Measurements from ENCODE around the gene HAUS7. TPM values are rescaled to one million over a fixed set of nuclear protein-coding genes. Genes with fewer than 3 reads are reported as not detected.

The HAUS7 gene
- total RNA-seq, 1 donor from 2014 or later = 24.6 TPM

DNA sequence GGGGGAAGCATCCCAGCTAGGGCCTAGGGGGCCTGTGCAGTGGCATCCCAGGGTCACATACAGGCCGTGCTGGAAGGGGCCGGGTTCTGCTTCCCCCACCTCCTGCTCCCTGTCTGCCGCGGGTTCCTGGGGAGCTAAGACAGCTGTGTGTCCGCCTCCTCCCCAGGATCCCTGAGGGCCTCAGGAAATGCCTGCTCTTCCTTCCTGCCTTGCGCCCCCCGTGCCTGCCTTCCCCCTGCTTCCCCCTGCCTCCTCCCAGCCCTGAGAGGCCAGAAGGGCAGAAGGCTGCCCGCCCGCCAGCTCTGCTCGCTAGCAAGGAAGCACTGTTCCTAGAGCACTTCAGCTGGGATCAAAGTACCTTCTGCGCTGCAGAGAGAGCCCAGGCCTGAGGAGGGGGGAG is 21.5 kb upstream of the HAUS7 start:
- Mint-ChIP-seq H3K27ac (ENCODE audit: unreplicated experiment) (no peak overlapping the region), H3K36me3 (ENCODE audit: unreplicated experiment) (no peaks in the 10 kb centered on the region), H3K4me1 (ENCODE audit: low read depth, unreplicated experiment) (no peaks in the 10 kb centered on the region), H3K27me3 (ENCODE audit: unreplicated experiment) (peaks cover 2% of the 10 kb centered on the region), H3K4me3 (ENCODE audit: unreplicated experiment) (no peak overlapping the region), H3K9me3 (ENCODE audit: unreplicated experiment) (no peaks in the 10 kb centered on the region)
- no peak for DNase-seq
- TF ChIP-seq CTCF (IDR thresholded peaks at IDR 0.05; ENCODE audit: partially characterized antibody, unreplicated experiment) = no peak

DNA sequence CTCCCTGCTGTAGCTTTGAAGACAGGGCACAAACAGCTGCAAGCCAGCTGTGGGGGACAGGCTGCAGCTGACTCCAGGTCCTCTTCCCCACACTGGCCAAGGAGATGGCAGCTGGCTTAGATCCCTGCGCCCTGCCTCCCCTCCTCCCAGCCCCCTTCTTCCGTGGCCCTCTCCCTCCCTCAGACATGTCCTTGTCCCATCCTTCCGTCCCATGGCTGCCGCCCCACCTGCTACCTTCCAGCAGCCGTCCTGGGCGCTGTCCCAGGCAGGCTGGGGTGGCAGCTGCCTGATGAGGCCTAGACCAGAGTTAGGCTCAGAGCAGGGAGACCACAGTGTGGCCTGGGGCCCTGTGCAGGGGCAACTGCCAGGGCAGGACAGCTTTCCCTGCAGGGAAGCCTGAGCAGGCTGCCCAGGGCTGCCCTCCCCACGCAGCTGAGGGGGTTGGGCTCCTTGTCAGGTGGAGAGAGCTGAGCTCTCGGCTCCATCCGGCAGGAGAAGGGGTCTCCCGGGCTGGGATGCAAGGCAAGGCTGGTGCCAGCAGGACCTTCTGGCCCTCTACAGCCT is 21.1 kb upstream of the HAUS7 start:
- Mint-ChIP-seq H3K27ac (ENCODE audit: unreplicated experiment) (no peak overlapping the region), H3K4me1 (ENCODE audit: low read depth, unreplicated experiment) (no peaks in the 10 kb centered on the region), H3K36me3 (ENCODE audit: unreplicated experiment) (no peaks in the 10 kb centered on the region), H3K9me3 (ENCODE audit: unreplicated experiment) (no peaks in the 10 kb centered on the region), H3K4me3 (ENCODE audit: unreplicated experiment) (no peak overlapping the region), H3K27me3 (ENCODE audit: unreplicated experiment) (peaks cover 2% of the 10 kb centered on the region)
- no peak for TF ChIP-seq CTCF (IDR thresholded peaks at IDR 0.05; ENCODE audit: partially characterized antibody, unreplicated experiment)
- DNase-seq = peak; percentile 32

DNA sequence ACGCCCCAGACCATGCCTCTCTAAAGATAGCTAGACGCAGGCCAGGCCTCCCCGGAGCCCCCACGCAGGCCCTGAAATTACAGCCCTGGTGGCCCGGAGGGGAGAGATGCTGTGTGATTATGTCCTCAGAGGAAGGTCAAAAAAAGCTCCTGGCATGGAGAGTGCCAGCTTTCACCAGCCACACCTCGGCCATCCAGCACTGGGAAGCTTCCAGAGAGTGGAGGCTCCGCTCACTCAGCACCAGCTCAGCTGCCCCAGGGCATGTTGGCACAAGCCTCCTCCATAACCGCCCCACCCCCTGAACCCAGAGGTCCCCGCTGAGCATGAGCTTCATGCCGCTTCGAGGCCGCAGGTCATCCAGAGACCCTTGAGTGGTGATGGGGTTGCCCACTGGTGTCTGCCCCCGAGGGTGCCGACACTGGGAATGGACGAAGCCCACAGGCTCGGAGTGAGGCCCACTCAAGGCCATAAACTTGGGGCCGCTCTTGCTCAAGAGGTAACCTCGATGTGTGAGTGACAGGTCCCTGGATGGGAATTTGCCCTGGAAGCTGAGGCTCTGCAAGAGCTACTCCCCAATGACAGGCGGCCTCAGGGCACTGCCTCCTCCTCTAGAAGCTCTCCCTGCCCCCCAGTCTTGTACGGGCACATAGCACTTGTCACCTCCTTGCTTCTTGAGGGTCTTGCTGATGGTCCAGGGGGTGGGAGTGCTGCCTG is 20.0 kb upstream of the HAUS7 start:
- Mint-ChIP-seq H3K4me1 (ENCODE audit: low read depth, unreplicated experiment) (no peaks in the 10 kb centered on the region), H3K27ac (ENCODE audit: unreplicated experiment) (no peak overlapping the region), H3K27me3 (ENCODE audit: unreplicated experiment) (peaks cover 2% of the 10 kb centered on the region), H3K4me3 (ENCODE audit: unreplicated experiment) (no peak overlapping the region), H3K9me3 (ENCODE audit: unreplicated experiment) (no peaks in the 10 kb centered on the region), H3K36me3 (ENCODE audit: unreplicated experiment) (no peaks in the 10 kb centered on the region)
- DNase-seq = no peak
- TF ChIP-seq CTCF (IDR thresholded peaks at IDR 0.05; ENCODE audit: partially characterized antibody, unreplicated experiment) = no peak

DNA sequence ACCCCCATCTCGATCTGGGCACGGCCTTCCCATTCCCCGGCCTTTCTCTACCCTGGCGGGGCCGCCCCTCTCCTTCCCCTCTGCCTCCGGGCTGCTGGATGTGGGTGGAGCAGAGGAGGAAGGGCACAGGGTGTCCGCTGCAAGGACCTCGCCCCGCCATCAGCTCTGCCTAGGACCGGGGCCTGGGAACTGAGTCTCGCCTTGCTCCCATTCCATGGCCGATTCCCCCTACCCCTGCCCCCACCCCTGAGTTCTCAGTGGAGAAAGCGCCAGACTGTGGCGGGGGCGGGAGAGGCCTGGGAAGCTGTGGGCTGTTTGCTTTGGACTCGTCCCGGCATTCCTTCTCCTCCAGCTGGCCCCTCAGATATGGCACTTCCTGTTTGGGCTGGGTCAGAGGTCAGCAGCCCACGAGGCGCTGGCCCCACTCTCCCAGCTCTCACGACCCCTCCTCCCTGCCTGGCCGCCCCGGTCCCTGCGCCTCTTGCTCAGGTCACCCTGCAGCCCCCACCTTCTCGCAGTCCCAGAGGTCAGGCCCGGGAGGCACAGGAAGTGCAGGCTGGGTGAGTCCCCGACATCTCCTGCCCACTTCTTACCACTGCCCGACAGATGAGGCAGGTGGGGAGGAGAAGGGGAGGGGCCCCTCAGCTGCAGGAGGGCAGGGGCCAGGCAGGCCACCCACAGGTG is 18.0 kb upstream of the HAUS7 start:
- Mint-ChIP-seq H3K27ac (ENCODE audit: unreplicated experiment) (no peak overlapping the region), H3K36me3 (ENCODE audit: unreplicated experiment) (no peaks in the 10 kb centered on the region), H3K27me3 (ENCODE audit: unreplicated experiment) (no peaks in the 10 kb centered on the region), H3K4me3 (ENCODE audit: unreplicated experiment) (no peak overlapping the region), H3K9me3 (ENCODE audit: unreplicated experiment) (no peaks in the 10 kb centered on the region), H3K4me1 (ENCODE audit: low read depth, unreplicated experiment) (no peaks in the 10 kb centered on the region)
- no peak for DNase-seq
- no peak for TF ChIP-seq CTCF (IDR thresholded peaks at IDR 0.05; ENCODE audit: partially characterized antibody, unreplicated experiment)

- no peak for DNase-seq
- TF ChIP-seq CTCF (IDR thresholded peaks at IDR 0.05; ENCODE audit: partially characterized antibody, unreplicated experiment) = no peak
- Mint-ChIP-seq H3K27me3 (ENCODE audit: unreplicated experiment) (no peaks in the 10 kb centered on the region), H3K4me1 (ENCODE audit: low read depth, unreplicated experiment) (no peaks in the 10 kb centered on the region), H3K9me3 (ENCODE audit: unreplicated experiment) (no peaks in the 10 kb centered on the region), H3K4me3 (ENCODE audit: unreplicated experiment) (no peak overlapping the region), H3K36me3 (ENCODE audit: unreplicated experiment) (no peaks in the 10 kb centered on the region), H3K27ac (ENCODE audit: unreplicated experiment) (no peak overlapping the region)
These were observed 17.3 kb upstream of the HAUS7 start for GRCh38 chrX:153487590-153488071.

All from glutamatergic neuron (in vitro differentiated cells).